Nephron progenitor cell (in vitro differentiated cells): ENCODE results near the gene PGC.

ENCODE experiments used
- DNase-seq: peaks from one replicate; pipeline ENCODE4 v3.0.0; 2021
- H3K27ac Mint-ChIP-seq: 2 replicates; pipeline ENCODE4 v1.8.0; 2021; ENCODE audit warnings: mild to moderate bottlenecking, moderate library complexity, mixed read lengths
- H3K27me3 Mint-ChIP-seq: 2 replicates; pipeline ENCODE4 v1.8.0; 2021; ENCODE audit warnings: mild to moderate bottlenecking, low read depth, mixed read lengths; ENCODE audit not compliant: poor library complexity
- H3K36me3 Mint-ChIP-seq: 2 replicates; pipeline ENCODE4 v1.8.0; 2021; ENCODE audit warnings: low read depth, mixed read lengths
- H3K4me1 Mint-ChIP-seq: 2 replicates; pipeline ENCODE4 v1.8.0; 2021; ENCODE audit warnings: mixed read lengths
- H3K4me3 Mint-ChIP-seq: 2 replicates; pipeline ENCODE4 v1.8.0; 2021; ENCODE audit warnings: mild to moderate bottlenecking, moderate library complexity, mixed read lengths
- H3K9me3 Mint-ChIP-seq: 2 replicates; pipeline ENCODE4 v1.8.0; 2021; ENCODE audit warnings: mild to moderate bottlenecking, moderate library complexity, mixed read lengths
- CTCF ChIP-seq: fragments of 200-600 bp; sonication (generic); IDR thresholded peaks from 2 replicates; pipeline ENCODE4 v1.5.0; 2021; ENCODE audit warnings: antibody characterized with exemption

PGC gene

DNA sequence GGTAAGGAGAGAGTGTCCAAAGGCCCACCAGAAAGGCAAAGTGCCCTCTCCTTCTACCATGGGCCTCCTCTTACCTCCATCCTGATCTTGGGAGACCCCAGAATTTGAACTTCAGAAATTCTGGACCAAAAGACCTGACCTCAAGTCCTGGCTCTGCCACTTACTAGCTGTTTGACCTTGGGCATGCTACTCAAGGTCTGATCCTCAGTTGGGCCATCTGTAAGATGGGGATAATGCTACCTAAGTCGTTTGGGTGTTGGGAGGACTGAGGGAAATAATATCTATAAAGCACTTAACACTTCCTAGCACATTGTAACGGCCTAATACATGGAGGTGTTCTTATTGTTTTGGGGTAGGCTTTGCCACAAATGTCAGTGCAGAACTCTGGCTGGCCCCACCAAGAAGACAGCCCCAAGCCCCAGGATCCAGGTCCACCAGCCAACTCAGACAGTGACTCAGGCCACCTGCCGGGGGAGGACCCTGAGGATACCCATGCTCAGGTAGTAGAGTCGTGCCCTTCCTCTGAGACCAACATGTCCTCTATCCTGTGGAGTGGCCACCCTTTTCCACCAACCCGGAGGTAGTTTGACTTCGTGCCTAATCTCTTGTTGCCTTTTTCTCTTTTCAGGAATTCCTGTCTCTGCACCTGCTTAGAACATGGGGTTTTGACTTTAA is 36.0 kb upstream of the PGC start:
- H3K27me3 Mint-ChIP-seq, result peaks cover 44% of the 10 kb centered on the region
- no peak overlapping the region for H3K4me3 Mint-ChIP-seq
- peaks cover 45% of the 10 kb centered on the region for H3K4me1 Mint-ChIP-seq
- no peak overlapping the region for H3K27ac Mint-ChIP-seq
- H3K9me3 Mint-ChIP-seq, result no peaks in the 10 kb centered on the region
- TF ChIP-seq CTCF, result no peak
- DNase-seq, result no peak
- no peaks in the 10 kb centered on the region for H3K36me3 Mint-ChIP-seq

- Mint-ChIP-seq H3K36me3 (no peaks in the 10 kb centered on the region), H3K4me3 (peak overlapping the region; percentile 88), H3K9me3 (no peaks in the 10 kb centered on the region), H3K27me3 (peaks cover 44% of the 10 kb centered on the region), H3K4me1 (peaks cover 47% of the 10 kb centered on the region), H3K27ac (no peak overlapping the region)
- no peak for TF ChIP-seq CTCF
- no peak for DNase-seq
These were observed 34.2 kb upstream of the PGC start for GRCh38 chr6:41781366-41781730.

GRCh38 chr6:41780551-41781365 is 33.6 kb upstream of the PGC start, which contains the start of gene PRICKLE4:
Gene PRICKLE4 (plus strand): TSS chr6:41780782. CDS start chr6:41783474, 2,692 bp downstream.
- no peaks in the 10 kb centered on the region for H3K9me3 Mint-ChIP-seq
- H3K27me3 Mint-ChIP-seq, result peaks cover 40% of the 10 kb centered on the region
- DNase-seq, result peak; percentile 55
- no peak for TF ChIP-seq CTCF
- H3K36me3 Mint-ChIP-seq, result no peaks in the 10 kb centered on the region
- no peak within 1 kb of the TSS for H3K27ac Mint-ChIP-seq
- peaks cover 42% of the 10 kb centered on the region for H3K4me1 Mint-ChIP-seq
- H3K4me3 Mint-ChIP-seq, result peak within 1 kb of the TSS; percentile 88

DNA sequence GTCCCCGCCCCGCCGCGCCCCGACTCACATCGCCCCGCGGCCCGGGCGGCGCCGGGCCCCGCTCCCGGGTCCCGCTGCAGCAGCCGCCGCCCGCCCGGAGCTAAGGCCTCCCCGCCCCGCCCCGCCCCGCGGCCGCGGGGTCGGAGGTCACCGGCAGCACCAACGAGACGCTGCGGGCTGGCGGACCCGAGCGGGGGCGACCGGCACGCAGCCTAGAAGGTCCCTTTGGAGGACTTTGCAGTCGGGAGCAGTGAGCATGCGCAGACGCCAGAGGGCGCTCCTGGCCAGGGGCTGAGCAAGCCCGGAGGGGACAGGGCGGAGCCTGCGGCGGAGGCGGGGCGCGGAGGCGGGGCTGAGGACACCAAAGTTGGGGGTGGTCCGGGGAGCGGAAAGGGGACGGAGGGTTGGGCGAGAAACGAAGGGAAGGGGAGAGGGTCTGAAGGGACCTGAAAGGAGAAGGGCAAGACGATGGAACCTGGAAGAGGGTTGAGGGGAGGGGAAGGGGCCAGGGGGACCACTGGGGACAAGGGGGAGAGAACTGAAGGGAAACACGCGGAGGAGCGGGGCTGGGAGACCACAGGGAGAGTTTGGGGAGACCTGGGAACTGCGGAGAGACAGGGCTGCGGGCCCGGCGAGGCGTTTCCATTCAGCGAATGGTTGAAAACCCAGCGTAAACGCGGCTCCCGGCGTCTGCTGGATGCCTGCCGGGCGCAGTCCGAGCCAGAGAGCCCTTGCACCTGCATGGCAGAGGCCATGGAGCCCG is 32.8 kb upstream of the PGC start, which contains the start of gene FRS3:
TSS of gene FRS3 (minus strand) at position 113 of the 763 bp plus-strand sequence. CDS start 2,913 bp downstream, outside the sequence.
- peak; percentile 74 for TF ChIP-seq CTCF
- Mint-ChIP-seq H3K27ac (no peak within 1 kb of the TSS), H3K27me3 (peaks cover 35% of the 10 kb centered on the region), H3K36me3 (no peaks in the 10 kb centered on the region), H3K4me3 (peak within 1 kb of the TSS; percentile 95), H3K9me3 (no peaks in the 10 kb centered on the region), H3K4me1 (peaks cover 34% of the 10 kb centered on the region)
- DNase-seq, result peak; percentile 100

GRCh38 chr6:41779336-41779735 is 32.1 kb upstream of the PGC start:
- no peaks in the 10 kb centered on the region for H3K9me3 Mint-ChIP-seq
- peaks cover 2% of the 10 kb centered on the region for H3K36me3 Mint-ChIP-seq
- peaks cover 28% of the 10 kb centered on the region for H3K4me1 Mint-ChIP-seq
- peaks cover 30% of the 10 kb centered on the region for H3K27me3 Mint-ChIP-seq
- no peak for DNase-seq
- peak overlapping the region; percentile 95 for H3K4me3 Mint-ChIP-seq
- no peak for TF ChIP-seq CTCF
- H3K27ac Mint-ChIP-seq, result no peak overlapping the region
